HepG2 (cell line): ENCODE data around the gene BMPER. TPM values are rescaled to one million over a fixed set of nuclear protein-coding genes. Genes with fewer than 3 reads are reported as not detected.

Source experiments
- ATAC-seq: fragments of 200-7000 bp; cut with Tn5 transposase; 3 replicates; pipeline ENCODE4 v1.9.1; 2020; ENCODE audit warnings: mild to moderate bottlenecking, moderate library complexity
- BruUV-seq: library from RNA; stranded (reverse); fragments of 400-500 nt; replicated peaks from 2 replicates; lab custom pipeline; 2021; lab: Mats Ljungman, UMichigan
- CTCF ChIA-PET: fragments of 300-600 bp; formaldehyde crosslinking; extraction: SDS; loops from one replicate; lab custom pipeline; 2021; ENCODE audit warnings: low total read pairs, inconsistent platforms, low intra/inter-chr PET ratio; lab: Yijun Ruan, JAX
- POLR2A ChIA-PET: fragments of 350-600 bp; sonication (Branson Sonifier 250); formaldehyde crosslinking; loops from one replicate; lab custom pipeline; 2020; ENCODE audit warnings: antibody characterized with exemption, inconsistent platforms; lab: Yijun Ruan, JAX
- DNase-seq: peaks from one replicate; pipeline ENCODE4 v3.0.0-alpha.2; 2015; ENCODE audit warnings: low spot score
- FAIRE-seq: peaks from 3 replicates; lab custom pipeline; 2011; peaks lifted over from hg19 to GRCh38; lab: Jason Lieb, UNC
- H2AFZ ChIP-seq: one replicate; pipeline ENCODE4 v1.6.1; 2011; ENCODE audit warnings: low read length, inconsistent platforms
- H3K27ac ChIP-seq: fragments of 300-600 bp; 3 replicates; pipeline ENCODE4 v1.8.0; 2011; ENCODE audit warnings: mixed run types, mild to moderate bottlenecking, mixed read lengths, low read length, inconsistent platforms; ENCODE audit not compliant: insufficient read depth; ENCODE audit errors: extremely low read length
- H3K27me3 ChIP-seq, 2 experiments: fragments of 200-600 bp in 1 of 2; 2 replicates in 1 of 2; 3 replicates in 1 of 2; pipeline versions ENCODE4 v1.6.0 to v1.8.0; 2011; ENCODE audit warnings: low read length in 2 of 2, mild to moderate bottlenecking in 2 of 2, moderate library complexity in 2 of 2, inconsistent platforms in 1 of 2; ENCODE audit not compliant: insufficient read depth in 2 of 2, control insufficient read depth in 1 of 2
- H3K36me3 ChIP-seq, 2 experiments: fragments of 200-600 bp in 1 of 2; replicated peaks in 1 of 2; 2 replicates in 1 of 2; 3 replicates in 1 of 2; pipeline versions ENCODE4 v1.5.1 to v1.8.0; 2011; ENCODE audit warnings: low read length in 2 of 2, inconsistent platforms in 1 of 2; ENCODE audit not compliant: insufficient read depth in 2 of 2, control insufficient read depth in 1 of 2
- H3K4me1 ChIP-seq: 2 replicates; pipeline ENCODE4 v1.5.1; 2012; ENCODE audit warnings: low read length, inconsistent platforms; ENCODE audit not compliant: insufficient read depth
- H3K4me2 ChIP-seq: 2 replicates; pipeline ENCODE4 v1.6.0; 2011; ENCODE audit warnings: low read depth, low read length, inconsistent platforms
- H3K4me3 ChIP-seq, 3 experiments: fragments of 200-600 bp in 1 of 3; sonication (generic), shearing (Covaris generic) in 1 of 3; replicated peaks in 1 of 3; 2 replicates each; pipeline ENCODE4 v1.5.1; 2011 to 2016; ENCODE audit warnings: low read length in 3 of 3, inconsistent platforms in 2 of 3, low read depth in 2 of 3, mild to moderate bottlenecking in 2 of 3, control low read depth in 1 of 3, mixed read lengths in 1 of 3; ENCODE audit not compliant: insufficient read depth in 1 of 3
- H3K79me2 ChIP-seq: one replicate; pipeline ENCODE4 v1.6.1; 2011; ENCODE audit warnings: low read length, inconsistent platforms; ENCODE audit not compliant: insufficient read depth
- H3K9ac ChIP-seq: 2 replicates; pipeline ENCODE4 v1.6.0; 2011; ENCODE audit warnings: mild to moderate bottlenecking, low read depth, low read length, inconsistent platforms; ENCODE audit not compliant: insufficient read depth
- H3K9me3 ChIP-seq: 2 replicates; pipeline ENCODE4 v1.5.1; 2012; ENCODE audit warnings: mild to moderate bottlenecking, low read length
- H4K20me1 ChIP-seq: 2 replicates; pipeline ENCODE4 v1.6.0; 2011; ENCODE audit warnings: inconsistent platforms, mild to moderate bottlenecking, low read length, moderate library complexity; ENCODE audit not compliant: insufficient read depth
- IRF2 ChIP-seq: IDR thresholded peaks from 2 replicates; pipeline ENCODE4 v1.6.1; 2018; ENCODE audit warnings: missing genetic modification reagents, missing compliant biosample characterization
- PRPF4 ChIP-seq: fragments of 200-400 bp; formaldehyde crosslinking; IDR thresholded peaks from 2 replicates; pipeline ENCODE4 v1.6.1; 2016; ENCODE audit warnings: low read length, low read depth; ENCODE audit not compliant: poor library complexity, severe bottlenecking
- TOPORS ChIP-seq: sonication (generic); formaldehyde crosslinking; IDR thresholded peaks from 2 replicates; pipeline ENCODE4 v1.8.0; 2023; ENCODE audit warnings: mild to moderate bottlenecking, missing genetic modification reagents
- ZBTB46 ChIP-seq: sonication (generic); formaldehyde crosslinking; IDR thresholded peaks from 2 replicates; pipeline ENCODE4 v1.4.0; 2020; ENCODE audit warnings: mild to moderate bottlenecking, missing genetic modification reagents, borderline replicate concordance
- ZBTB7A ChIP-seq: sonication (generic); formaldehyde crosslinking; IDR thresholded peaks from 2 replicates; pipeline ENCODE4 v1.8.0; 2022; ENCODE audit warnings: mild to moderate bottlenecking, missing genetic modification reagents
- ZNF367 ChIP-seq: sonication (generic); formaldehyde crosslinking; IDR thresholded peaks from 2 replicates; pipeline ENCODE4 v1.4.0; 2020; ENCODE audit warnings: missing genetic modification reagents, borderline replicate concordance
- WGBS: methylation state at CpG from one replicate; pipeline ENCODE4 v1.1.6; 2017; ENCODE audit warnings: low lambda C conversion rate; 5-methylcytosine and 5-hydroxymethylcytosine counted together
- in situ Hi-C: cut with HindIII; loops from 2 replicates; pipeline ENCODE4 v1.10.0; 2017; ENCODE audit warnings: low pct_unique_long_range_greater_than_20kb; ENCODE audit not compliant: extremely low pct_ligation_motif_present
- intact Hi-C: fragments of 100-400 bp; cut with micrococcal nuclease; formaldehyde crosslinking; loops from one replicate; pipeline ENCODE4 v1.10.0; 2022; ENCODE audit not compliant: unreplicated experiment
- polyA plus RNA-seq, 8 experiments: library from polyadenylated mRNA; depleted of rRNA in 3 of 8; stranded (reverse) in 7 of 8; unstranded in 1 of 8; fragments of >200 nt; fragmentation: Illumina TruSeq in 4 of 8; extraction: Trizol in 4 of 8; gene quantifications; 2 replicates each; pipeline versions ENCODE4 v1.2.1 to v1.2.3, GENCODE V29; 2011 to 2016; ENCODE audit warnings: low read depth in 4 of 8, missing spikeins in 1 of 8, mixed read lengths in 1 of 8; ENCODE audit not compliant: insufficient read depth in 1 of 8
- total RNA-seq, 5 experiments: library from RNA; depleted of rRNA; stranded (reverse); fragments of >200 nt; fragmentation: Illumina TruSeq; extraction: Trizol; gene quantifications; 2 replicates each; pipeline ENCODE4 v1.2.3, GENCODE V29; 2016; ENCODE audit warnings: low read depth in 1 of 5
- TF ChIP-seq, protein P1 (sequence below): IDR thresholded peaks from 2 replicates; pipeline ENCODE4 v1.6.1; 2012; ENCODE audit warnings: low read length, improper control_type of control experiment
- TF ChIP-seq, protein P2 (sequence below): IDR thresholded peaks from 2 replicates; pipeline ENCODE4 v1.6.1; 2012; ENCODE audit warnings: low read depth, low read length, improper control_type of control experiment
- TF ChIP-seq, protein P3 (sequence below): sonication (generic); formaldehyde crosslinking; IDR thresholded peaks from 2 replicates; pipeline ENCODE4 v1.5.0; 2020; ENCODE audit warnings: mild to moderate bottlenecking, missing genetic modification reagents, borderline replicate concordance

Gene BMPER
- total and polyA plus RNA-seq, 2 of the 13 experiments (the other 11 are each of a cell fraction or from before 2014, with no cell fraction given), result not detected

DNA sequence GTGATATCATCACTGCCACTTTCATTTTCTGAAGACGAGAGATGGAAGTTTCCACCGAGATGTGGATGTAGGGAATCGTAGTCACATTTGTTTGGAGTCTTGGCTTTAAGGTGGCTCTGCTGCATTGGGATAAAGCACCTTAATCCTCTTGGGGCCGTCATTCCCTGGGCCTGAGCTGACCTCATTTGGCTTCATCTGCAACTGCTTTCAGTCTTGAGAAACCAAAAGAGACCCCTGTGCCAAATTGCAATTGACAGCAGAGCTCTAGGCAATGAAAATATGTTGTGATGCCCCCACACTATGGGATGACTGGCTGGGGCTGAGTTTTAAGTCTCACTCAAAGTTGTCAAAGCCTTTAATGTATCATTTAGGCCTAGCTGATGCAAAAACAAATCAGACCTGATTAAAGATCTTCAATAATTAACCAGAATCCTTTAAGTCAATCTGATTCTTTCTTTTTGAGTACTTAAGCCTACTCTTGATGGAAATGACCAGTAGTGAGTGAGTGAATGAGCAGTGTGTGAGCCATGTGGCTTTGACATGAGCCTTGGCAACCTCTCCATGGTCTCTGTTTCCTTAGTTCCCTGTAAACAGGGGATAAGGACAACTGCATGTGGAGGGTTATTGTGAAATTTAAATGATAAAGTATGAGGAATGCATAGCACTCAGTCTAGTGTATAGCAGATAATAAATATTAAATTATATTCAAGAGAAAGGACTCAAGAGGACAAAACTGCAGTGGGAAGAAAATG, 155.0 kb downstream of the BMPER start:
- BruUV-seq, result no TSS peak
- Histone ChIP-seq H3K4me3 (no peak overlapping the region), H3K27ac (no peak overlapping the region), H3K79me2 (no peaks in the 10 kb centered on the region), H2AFZ (no peak overlapping the region), H3K9me3 (no peaks in the 10 kb centered on the region), H4K20me1 (no peaks in the 10 kb centered on the region), H3K4me2 (no peak overlapping the region), H3K4me1 (no peaks in the 10 kb centered on the region), H3K9ac (no peak overlapping the region), H3K36me3 (no peaks in the 10 kb centered on the region), H3K27me3 (peaks cover 0 to 4% of the 10 kb centered on the region in 2 experiments; a peak in 1 of 5 replicates)
- DNase-seq, result no peak
- in situ Hi-C loops, result no loop called here
- TF ChIP-seq TOPORS (no peak), PRPF4 (no peak), ZBTB7A (CRISPR knock-in tag) (no peak), ZNF367 (CRISPR knock-in tag) (no peak), IRF2 (no peak), ZBTB46 (CRISPR knock-in tag) (no peak)
- TF ChIP-seq, protein P1, sequence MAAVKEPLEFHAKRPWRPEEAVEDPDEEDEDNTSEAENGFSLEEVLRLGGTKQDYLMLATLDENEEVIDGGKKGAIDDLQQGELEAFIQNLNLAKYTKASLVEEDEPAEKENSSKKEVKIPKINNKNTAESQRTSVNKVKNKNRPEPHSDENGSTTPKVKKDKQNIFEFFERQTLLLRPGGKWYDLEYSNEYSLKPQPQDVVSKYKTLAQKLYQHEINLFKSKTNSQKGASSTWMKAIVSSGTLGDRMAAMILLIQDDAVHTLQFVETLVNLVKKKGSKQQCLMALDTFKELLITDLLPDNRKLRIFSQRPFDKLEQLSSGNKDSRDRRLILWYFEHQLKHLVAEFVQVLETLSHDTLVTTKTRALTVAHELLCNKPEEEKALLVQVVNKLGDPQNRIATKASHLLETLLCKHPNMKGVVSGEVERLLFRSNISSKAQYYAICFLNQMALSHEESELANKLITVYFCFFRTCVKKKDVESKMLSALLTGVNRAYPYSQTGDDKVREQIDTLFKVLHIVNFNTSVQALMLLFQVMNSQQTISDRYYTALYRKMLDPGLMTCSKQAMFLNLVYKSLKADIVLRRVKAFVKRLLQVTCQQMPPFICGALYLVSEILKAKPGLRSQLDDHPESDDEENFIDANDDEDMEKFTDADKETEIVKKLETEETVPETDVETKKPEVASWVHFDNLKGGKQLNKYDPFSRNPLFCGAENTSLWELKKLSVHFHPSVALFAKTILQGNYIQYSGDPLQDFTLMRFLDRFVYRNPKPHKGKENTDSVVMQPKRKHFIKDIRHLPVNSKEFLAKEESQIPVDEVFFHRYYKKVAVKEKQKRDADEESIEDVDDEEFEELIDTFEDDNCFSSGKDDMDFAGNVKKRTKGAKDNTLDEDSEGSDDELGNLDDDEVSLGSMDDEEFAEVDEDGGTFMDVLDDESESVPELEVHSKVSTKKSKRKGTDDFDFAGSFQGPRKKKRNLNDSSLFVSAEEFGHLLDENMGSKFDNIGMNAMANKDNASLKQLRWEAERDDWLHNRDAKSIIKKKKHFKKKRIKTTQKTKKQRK, result no peak
- TF ChIP-seq, protein P2, sequence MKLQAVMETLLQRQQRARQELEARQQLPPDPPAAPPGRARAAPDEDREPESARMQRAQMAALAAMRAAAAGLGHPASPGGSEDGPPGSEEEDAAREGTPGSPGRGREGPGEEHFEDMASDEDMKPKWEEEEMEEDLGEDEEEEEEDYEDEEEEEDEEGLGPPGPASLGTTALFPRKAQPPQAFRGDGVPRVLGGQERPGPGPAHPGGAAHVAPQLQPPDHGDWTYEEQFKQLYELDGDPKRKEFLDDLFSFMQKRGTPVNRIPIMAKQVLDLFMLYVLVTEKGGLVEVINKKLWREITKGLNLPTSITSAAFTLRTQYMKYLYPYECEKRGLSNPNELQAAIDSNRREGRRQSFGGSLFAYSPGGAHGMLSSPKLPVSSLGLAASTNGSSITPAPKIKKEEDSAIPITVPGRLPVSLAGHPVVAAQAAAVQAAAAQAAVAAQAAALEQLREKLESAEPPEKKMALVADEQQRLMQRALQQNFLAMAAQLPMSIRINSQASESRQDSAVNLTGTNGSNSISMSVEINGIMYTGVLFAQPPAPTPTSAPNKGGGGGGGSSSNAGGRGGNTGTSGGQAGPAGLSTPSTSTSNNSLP, result no peak
- TF ChIP-seq, protein P3, sequence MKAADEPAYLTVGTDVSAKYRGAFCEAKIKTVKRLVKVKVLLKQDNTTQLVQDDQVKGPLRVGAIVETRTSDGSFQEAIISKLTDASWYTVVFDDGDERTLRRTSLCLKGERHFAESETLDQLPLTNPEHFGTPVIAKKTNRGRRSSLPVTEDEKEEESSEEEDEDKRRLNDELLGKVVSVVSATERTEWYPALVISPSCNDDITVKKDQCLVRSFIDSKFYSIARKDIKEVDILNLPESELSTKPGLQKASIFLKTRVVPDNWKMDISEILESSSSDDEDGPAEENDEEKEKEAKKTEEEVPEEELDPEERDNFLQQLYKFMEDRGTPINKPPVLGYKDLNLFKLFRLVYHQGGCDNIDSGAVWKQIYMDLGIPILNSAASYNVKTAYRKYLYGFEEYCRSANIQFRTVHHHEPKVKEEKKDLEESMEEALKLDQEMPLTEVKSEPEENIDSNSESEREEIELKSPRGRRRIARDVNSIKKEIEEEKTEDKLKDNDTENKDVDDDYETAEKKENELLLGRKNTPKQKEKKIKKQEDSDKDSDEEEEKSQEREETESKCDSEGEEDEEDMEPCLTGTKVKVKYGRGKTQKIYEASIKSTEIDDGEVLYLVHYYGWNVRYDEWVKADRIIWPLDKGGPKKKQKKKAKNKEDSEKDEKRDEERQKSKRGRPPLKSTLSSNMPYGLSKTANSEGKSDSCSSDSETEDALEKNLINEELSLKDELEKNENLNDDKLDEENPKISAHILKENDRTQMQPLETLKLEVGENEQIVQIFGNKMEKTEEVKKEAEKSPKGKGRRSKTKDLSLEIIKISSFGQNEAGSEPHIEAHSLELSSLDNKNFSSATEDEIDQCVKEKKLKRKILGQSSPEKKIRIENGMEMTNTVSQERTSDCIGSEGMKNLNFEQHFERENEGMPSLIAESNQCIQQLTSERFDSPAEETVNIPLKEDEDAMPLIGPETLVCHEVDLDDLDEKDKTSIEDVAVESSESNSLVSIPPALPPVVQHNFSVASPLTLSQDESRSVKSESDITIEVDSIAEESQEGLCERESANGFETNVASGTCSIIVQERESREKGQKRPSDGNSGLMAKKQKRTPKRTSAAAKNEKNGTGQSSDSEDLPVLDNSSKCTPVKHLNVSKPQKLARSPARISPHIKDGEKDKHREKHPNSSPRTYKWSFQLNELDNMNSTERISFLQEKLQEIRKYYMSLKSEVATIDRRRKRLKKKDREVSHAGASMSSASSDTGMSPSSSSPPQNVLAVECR (CRISPR knock-in tag), result no peak
- ChIA-PET POLR2A (no interaction called here), CTCF (no interaction called here)
- ATAC-seq, result no peak
- WGBS, result 4% methylated on average over 4 of the region's 4 CpGs
- intact Hi-C loops, result no loop called here
- FAIRE-seq, result no peak
